ENCODE results near the gene FANCC.

- TF ChIP-seq POLR2A (IDR thresholded peaks at IDR 0.05) = no peak
- TF ChIP-seq, protein P1, sequence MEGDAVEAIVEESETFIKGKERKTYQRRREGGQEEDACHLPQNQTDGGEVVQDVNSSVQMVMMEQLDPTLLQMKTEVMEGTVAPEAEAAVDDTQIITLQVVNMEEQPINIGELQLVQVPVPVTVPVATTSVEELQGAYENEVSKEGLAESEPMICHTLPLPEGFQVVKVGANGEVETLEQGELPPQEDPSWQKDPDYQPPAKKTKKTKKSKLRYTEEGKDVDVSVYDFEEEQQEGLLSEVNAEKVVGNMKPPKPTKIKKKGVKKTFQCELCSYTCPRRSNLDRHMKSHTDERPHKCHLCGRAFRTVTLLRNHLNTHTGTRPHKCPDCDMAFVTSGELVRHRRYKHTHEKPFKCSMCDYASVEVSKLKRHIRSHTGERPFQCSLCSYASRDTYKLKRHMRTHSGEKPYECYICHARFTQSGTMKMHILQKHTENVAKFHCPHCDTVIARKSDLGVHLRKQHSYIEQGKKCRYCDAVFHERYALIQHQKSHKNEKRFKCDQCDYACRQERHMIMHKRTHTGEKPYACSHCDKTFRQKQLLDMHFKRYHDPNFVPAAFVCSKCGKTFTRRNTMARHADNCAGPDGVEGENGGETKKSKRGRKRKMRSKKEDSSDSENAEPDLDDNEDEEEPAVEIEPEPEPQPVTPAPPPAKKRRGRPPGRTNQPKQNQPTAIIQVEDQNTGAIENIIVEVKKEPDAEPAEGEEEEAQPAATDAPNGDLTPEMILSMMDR (IDR thresholded peaks at IDR 0.05) = no peak
These were observed 33.1 kb downstream of the FANCC start for GRCh38 chr9:95284162-95285080.
